Measurements from ENCODE around the gene CACNA2D4.

The CACNA2D4 gene

DNA sequence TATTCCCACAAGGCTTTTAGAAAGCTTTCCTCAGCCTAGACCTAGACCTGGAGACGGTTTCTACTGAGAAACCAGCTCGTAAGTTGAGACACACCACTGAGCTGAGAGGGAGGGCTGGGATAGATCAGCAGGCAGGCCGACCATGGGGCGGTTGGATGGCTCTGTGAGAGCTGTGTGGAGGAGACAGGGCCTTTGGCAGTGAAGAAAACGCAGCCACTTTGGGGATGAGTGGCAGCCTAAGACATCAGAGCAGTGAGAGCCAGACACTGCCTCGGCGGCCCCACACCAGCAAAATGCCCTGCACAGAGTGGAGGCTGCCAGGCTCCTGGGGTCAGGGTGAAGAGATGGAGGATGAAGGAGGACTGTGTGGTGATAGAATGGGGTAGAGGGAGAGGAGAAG is 46.0 kb downstream of the CACNA2D4 start:
- no peak for DNase-seq (ENCODE audit: low read depth in 1 of 2, low spot score in 1 of 2)

DNA sequence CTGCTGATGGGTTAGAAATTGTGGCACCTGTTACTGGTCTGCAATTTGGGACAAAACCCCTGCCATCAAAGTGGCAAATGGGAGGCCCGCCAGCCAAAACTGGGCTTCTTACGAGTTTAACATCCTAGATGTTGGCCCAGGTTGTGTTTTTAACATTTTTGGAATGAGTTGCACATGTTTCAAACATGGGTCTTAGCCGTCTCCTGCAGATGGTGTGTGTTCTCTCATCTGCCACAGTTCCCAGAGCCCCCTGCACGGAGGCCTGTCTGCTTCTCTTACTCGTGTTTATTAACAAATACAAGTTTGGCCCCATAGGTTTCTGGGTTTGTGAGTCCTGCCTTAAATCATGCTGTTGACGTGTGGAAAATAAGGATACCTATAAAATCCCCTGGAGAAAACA is 46.5 kb downstream of the CACNA2D4 start:
- no peak for DNase-seq (ENCODE audit: low read depth in 1 of 2, low spot score in 1 of 2)

DNA sequence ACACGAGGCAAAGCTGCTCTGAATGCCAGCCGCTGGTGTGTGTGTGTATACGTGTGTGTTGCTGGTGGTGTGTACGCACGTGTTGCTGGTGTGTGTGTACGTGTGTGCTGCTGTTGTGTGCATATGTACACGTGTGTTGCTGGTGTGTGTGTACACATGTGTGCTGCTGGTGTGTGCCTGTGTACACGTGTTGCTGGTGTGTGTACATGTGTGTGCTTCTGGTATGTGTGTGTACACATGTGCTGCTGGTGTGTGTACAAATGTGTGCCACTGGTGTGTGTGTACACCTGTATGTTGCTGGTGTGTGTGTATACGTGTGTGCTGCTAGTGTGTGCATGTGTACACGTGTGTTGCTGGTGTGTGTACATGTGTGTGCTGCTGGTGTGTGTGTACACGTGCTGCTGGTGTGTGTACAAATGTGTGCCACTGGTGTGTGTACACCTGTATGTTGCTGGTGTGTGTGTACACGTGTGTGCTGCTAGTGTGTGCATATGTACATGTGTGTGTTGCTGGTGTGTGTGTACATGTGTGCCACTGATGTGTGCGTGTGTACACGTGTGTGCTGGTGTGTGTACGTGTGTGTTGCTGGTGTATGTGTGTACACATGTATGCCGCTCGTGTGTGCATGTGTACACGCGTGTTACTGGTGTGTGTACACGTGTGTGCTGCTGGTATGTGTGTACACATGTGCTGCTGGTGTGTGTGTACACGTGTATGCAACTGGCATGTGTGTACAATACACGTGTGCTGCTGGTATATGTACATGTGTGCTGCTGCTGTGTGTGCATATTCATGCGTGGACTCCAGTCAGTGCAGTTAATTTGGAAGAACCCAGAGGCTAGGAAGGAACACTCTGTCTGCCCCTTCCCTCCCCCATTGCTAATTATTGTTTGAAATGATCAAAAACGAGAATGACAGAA is 47.2 kb downstream of the CACNA2D4 start:
- DNase-seq (ENCODE audit: low read depth in 1 of 2, low spot score in 1 of 2), result no peak

DNA sequence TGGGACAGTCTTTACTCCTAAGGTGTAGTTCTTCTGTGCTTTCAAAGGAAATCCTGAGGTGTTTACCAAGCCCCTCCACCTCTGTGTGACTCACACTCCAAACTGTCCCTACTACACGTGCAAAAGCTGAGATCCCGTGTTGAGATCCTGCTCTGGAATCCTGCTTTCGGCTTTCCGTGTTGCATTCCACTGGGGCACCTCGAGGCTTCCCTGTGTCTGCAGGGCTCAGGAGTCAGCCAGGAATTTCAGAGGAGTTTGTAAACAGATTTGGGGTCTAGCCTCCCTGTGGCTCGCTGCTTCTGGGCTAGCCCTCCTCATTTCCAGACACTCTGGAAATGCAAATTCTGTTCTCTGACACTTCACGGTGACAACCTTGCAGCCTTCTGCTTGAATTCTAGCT is 48.4 kb downstream of the CACNA2D4 start:
- no peak for DNase-seq (ENCODE audit: low read depth in 1 of 2, low spot score in 1 of 2)

DNA sequence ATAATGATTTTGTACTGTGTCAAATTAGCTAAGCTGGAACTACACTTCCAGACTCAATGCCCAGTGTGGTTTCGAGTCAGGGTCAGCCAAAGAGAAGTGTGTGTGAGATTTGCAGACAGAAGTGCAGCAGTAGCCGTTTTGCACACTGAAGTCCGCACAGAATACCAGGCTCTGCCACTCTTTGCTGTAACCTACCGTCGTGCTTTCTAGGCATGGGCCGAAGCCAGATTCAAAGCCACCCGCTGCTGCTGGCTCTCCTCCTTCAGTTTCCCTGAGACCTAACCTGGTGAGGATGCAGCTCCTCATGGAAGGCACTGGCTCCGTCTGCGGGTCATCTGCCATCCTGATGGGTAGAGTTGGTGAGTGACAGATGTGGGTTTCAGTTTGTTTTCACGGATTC is 49.3 kb downstream of the CACNA2D4 start:
- DNase-seq (ENCODE audit: low read depth in 1 of 2, low spot score in 1 of 2), result no peak

DNA sequence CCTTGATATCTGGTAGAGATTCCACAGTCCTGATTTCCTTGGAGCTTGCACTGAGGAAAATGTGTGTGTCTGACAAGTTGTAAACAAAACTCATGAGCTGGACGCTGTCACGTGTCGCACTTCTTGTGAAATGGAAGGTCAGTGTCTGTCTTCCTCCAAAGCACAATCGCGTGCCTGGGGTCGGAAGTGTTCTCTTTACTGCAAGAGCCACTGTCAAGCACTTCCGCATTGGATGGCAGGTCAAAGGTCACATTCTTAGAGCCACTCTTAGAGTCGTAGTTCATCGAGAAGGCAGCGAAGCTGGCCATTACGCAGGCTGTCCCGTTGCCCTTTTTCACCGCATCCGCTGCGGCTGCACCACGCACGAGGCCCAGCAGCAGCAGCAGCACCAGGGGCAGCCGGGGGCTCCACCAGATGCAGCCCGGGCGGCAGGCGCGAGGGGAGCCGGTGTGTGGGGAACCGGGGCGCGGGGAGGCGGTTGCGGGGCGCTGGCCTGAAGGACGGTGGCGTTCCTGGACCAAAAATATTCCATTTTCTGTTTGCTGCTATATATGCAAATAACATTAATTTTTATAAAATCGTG is 53.1 kb downstream of the CACNA2D4 start:
- no peak for DNase-seq (ENCODE audit: low read depth in 1 of 2, low spot score in 1 of 2)

DNA sequence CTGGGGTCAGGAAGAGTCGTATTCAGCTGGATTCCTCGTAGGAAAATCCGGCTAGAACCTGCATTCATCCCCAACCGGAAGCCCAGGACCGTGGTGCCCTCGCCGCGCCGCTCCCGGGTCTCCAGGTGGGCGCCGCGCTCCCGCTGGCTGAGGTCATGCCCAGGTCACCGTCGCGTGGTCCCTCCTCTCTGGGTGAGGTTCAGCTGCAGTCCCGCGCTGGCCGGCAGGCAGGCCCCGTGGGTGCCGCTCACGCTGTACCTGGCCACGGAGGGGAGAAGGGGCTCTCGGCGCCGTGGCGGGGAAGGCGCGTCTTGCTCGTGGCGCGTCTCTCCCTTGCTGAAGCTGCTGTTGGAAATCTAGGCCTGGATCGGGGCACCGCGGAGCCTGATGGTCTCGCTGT is 53.6 kb downstream of the CACNA2D4 start:
- no peak for DNase-seq (ENCODE audit: low read depth in 1 of 2, low spot score in 1 of 2)

DNA sequence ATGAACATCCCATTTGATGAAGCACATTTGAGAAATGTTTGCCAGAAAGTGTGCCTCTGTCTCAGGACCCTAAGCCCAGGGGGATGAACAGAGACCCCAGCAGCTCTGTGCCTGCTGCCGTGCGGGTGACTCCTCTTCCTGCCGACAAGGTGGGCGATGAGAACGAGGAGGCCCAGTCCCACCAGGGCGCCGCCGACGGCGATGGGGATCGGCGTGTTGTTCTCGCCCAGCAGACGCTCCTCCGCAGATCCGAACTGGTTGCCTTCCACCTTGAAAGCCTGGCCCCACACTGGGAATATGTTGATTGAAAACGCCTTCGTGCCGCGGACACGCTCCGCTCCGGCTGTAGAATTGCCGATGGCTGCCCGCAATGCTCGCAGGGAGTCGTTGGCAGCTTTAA is 54.0 kb downstream of the CACNA2D4 start:
- no peak for DNase-seq (ENCODE audit: low read depth in 1 of 2, low spot score in 1 of 2)

DNA sequence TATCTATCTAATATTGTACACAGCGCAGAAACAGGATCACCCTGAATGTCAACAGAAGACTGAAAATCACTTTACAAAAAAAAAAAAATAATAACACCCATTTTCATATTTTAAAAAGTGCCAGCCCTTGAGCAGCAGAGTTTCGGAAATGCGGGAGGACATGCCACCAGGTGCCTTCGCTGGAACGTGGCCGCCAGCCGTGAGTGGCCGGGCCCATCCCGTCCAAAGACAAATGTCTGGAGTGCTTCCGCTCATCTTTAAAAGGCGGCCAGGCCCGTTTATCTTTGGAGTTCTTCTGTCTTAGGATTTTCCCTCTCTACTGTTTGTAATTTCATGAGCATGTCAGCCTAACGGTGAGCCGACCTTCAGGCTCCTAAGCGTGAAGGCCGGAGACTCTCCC is 54.6 kb downstream of the CACNA2D4 start:
- DNase-seq (ENCODE audit: low read depth in 1 of 2, low spot score in 1 of 2), result no peak

DNA sequence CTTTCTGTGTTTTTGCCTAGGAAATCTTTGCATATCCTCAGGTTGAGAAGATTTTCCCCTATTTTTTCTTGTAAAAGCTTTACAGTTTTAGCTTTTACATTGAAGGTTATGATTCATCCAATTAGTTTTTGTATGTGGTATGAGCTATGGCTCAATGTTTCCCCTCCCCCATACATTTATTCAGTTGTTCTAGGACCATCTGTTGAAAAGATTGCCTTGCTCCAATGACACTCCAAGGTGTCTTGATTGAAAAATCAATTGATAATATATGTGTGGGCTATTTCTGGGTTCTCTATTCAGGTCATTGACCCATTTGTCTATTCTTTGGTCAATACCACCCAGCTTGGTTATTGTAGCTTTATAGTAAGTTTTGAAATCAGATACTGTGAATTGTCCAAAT is 55.5 kb downstream of the CACNA2D4 start:
- DNase-seq (ENCODE audit: low read depth in 1 of 2, low spot score in 1 of 2), result no peak

DNA sequence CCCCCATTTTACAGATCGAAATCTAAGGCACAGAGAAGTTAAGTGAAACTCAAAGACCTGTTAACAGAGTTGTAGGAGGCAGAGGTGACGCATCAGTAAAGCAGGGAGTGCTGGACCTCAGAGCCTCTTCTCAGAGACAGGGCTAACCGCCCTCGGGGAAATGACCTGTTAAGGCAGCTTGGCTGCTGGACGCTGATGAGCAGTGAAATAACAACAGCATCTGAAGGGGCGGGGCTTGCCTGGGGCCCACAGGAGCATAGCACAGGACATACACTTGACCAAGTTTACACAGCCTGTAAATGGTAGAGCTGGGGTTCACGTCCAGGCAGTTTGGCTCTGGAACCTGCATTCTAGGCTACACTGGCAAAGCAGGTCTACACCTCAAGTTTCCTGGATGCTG is 58.8 kb downstream of the CACNA2D4 start:
- DNase-seq (ENCODE audit: low read depth in 1 of 2, low spot score in 1 of 2), result no peak

DNA sequence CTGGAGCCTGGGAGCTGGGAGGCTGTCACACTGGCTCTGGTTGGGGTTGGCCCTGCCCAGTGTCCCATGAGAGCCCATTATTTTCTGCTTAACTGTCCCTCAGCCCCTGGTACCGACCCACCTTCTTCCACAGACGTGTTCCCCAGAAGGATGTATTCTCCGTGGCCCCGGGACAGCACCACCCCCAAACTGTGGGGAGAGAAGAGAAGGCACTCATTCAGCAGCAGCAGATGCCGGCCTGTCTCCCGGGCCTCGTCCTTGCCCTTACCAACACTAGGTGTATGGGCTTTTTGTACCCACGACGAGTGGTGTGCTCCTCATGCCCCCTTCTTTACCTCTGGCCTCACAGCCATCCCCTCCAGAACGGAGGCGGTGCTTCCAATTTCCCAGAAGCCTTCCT is 60.0 kb downstream of the CACNA2D4 start:
- DNase-seq (ENCODE audit: low read depth in 1 of 2, low spot score in 1 of 2), result no peak

DNA sequence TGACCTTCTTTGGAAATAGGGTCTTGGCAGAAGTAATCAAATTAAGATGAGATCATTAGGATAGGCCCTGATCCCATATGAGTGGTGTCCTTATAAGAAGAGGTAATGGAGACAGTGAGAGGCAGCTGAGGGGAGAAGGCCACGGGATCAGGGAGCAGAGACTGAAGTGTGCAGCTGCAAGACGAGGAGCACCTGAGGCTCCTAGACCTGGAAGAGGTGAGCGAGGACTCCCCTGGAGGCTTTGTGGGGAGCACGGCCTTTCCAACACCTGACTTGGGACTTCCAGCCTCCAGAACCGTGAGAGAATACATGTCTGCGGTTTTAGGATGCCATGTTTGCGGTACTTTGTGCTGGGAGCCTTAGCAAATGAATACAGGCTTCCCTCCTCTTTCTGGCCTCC is 60.6 kb downstream of the CACNA2D4 start:
- no peak for DNase-seq (ENCODE audit: low read depth in 1 of 2, low spot score in 1 of 2)

DNA sequence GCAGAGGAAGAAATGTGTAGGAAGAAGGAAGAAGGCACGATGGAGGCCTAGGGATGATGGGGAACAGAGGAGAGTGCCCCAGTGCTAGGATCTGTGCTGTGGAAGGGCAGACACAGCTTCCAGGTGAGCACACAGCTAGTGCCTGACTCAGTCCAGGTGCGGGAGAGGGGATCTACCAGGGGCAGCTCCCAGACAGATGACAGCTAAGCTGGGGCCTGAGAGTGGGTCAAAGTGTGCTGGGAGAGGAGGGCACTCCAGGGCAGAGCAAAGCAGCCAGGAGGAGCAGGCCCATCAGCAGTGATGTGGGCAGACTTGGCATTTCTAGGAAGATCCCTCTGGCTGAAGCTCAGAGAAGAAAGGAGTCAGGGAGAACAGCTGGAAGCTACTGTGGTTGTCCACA is 61.4 kb downstream of the CACNA2D4 start:
- no peak for DNase-seq (ENCODE audit: low read depth in 1 of 2, low spot score in 1 of 2)

DNA sequence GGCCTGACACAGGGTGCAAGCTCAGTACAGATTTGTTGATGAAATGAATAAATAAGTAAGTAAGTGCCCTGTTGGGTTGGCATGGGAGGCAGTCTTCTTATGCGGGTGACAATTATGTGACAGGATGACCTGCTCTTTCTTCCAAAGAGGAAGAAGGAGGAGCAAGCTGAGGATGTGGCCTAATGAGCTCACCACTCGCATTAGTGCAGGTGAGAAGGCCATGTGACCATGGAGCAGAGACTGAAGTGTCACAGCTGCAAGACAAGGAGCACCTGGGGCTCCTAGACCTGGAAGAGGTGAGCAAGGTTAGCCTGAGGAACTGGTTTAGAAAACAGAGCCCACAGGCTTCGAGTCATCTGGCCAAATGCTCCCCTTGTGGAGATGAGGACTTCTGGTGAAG is 63.2 kb downstream of the CACNA2D4 start:
- no peak for DNase-seq (ENCODE audit: low read depth in 1 of 2, low spot score in 1 of 2)

DNA sequence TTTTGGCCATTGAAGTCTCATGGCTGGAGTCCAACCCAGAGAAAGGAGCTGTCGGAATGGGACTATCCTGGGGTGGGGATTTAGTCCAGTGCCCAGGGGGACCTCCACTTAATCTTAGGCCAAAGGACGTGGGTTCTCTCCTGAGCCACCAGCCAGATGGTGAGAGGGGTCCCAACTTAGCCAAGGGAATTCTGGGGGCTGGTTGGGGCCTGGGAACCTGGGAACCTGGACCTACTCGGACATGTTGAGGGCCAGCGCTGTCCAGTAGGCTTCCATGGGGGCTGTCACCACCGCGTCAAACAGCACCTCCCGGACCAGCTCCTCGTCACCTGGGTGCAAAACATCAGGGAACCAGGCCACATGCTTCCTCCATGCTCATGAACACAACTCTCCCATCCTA is 64.7 kb downstream of the CACNA2D4 start:
- DNase-seq (ENCODE audit: low read depth in 1 of 2, low spot score in 1 of 2), result no peak

DNA sequence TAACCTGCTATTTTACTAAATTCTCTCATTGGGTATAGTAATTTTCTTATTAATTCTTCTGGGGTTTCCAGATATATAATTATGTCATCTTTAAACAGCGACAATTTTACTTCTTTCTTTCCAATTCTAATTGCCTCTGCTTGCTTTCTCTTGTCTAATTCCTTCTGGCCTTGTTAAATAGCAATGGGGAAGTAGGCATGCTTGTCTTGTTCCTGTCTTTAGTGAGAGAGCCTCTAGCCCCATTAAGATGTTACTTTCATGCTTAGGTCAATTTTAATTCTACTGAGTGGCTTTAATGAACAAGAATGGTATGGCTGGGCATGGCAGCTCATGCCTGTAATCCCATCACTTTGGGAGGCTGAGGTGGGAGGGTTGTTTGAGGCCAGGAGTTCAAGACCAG is 66.4 kb downstream of the CACNA2D4 start:
- no peak for DNase-seq (ENCODE audit: low read depth in 1 of 2, low spot score in 1 of 2)

DNA sequence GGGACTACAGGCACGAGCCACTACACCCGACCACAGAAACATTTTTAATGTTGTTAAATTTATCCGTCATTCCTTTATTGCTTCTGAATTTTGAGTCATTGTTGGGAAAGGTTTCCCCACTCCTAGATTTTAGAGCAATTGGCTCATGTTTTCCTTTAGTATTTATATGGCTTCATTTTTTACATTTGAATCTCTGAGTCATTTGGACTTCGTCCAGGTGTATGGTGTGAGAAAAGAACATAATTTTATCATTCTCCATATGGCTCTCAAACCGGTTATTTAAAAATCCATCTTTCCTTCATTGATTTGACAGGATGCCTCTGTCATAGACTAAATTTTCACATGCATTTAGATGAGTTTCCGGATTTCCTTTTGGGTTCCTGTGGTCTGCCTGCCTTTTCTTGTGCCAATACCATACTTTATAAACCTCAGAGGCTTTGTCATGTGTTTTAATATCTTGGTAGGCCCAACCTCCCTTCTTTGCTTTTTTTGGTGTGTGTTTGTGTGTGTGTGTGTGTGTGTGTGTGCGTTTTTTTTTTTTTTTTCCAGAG is 67.2 kb downstream of the CACNA2D4 start:
- no peak for DNase-seq (ENCODE audit: low read depth in 1 of 2, low spot score in 1 of 2)

DNA sequence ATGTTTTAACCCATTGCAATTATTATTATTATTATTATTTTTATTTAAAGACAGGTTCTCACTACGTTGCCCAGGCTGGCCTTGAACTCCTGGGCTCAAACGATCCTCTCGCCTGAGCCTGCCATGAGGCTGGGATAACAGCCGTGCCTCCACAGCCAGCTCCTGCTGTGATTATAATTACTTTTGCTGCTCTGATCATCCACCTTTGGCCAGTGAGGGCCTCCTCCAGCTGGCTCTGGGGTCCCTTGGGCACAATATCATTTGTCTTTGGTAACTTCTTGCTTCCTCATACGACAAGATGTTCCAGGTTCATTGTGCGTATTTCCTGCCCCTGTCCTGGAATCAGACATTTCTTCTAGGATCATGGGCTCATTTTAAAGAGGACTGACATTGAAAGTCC is 69.7 kb downstream of the CACNA2D4 start:
- DNase-seq (ENCODE audit: low read depth in 1 of 2, low spot score in 1 of 2), result no peak

DNA sequence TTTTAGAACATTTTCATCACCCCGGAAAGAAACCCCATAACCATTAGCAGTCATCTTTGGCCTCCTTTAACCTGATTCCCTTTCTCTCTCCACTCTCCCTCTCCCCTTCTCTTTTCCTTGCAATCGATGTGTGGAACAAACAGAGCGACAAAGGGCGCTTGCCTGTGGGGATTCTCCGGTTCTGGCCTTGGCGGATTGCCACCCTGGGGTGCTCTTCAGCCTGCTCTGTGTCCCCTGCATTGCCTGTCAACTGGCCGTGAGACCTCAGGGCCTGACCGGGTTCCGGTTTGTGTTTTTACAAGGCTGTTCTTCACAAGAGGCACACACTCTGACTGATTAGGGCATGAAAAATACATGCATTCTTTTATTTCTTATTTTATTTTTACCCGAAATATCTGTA is 70.3 kb downstream of the CACNA2D4 start:
- no peak for DNase-seq (ENCODE audit: low read depth in 1 of 2, low spot score in 1 of 2)

DNA sequence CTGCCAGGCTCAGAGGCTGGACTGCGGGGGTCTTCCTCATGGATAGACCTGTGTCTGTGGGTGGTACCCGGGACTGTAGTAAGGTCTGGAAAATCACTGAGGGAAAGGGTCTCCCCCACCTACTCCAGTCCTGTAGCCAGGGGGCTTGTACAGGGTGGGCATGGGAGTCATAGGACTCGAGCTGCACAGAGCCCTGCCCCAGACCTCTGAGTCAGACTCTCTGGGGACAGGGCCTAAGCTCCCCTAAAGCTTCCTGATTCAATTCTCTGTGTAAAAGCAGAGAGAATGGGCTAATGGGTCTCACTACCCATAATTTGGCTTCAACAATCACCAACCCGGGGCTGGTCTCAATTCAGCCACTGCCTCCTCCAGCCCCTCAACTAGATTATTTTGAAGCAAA is 71.0 kb downstream of the CACNA2D4 start:
- no peak for DNase-seq (ENCODE audit: low read depth in 1 of 2, low spot score in 1 of 2)
